ENCODE results near the gene FXYD6. TPM values are rescaled to one million over a fixed set of nuclear protein-coding genes. Genes with fewer than 3 reads are reported as not detected.
A peak's percentile ranks its signal among the peaks of the same experiment; 100 is the strongest.
"Not testable (repeated sequence)": the region's sequence is repeated elsewhere in the genome, so short reads cannot be mapped to it uniquely, and the experiment has no call there.

Gene FXYD6
- total RNA-seq, 1 donor from 2014 or later = 10.4 TPM

- DNase-seq (ENCODE audit: low spot score) (no peak), ATAC-seq (no peak)
Observed at GRCh38 chr11:117871784-117872183, 4.7 kb downstream of the FXYD6 start.

- ATAC-seq = no peak
- no peak for DNase-seq (ENCODE audit: low spot score)
Observed at GRCh38 chr11:117871160-117871559, 5.3 kb downstream of the FXYD6 start.

- ATAC-seq (no peak), DNase-seq (ENCODE audit: low spot score) (no peak)
Observed at GRCh38 chr11:117870103-117870952, 6.1 kb downstream of the FXYD6 start.

GRCh38 chr11:117869604-117870003 lies 6.9 kb downstream of the FXYD6 start:
- ATAC-seq (no peak), DNase-seq (ENCODE audit: low spot score) (no peak)

- DNase-seq (ENCODE audit: low spot score) = no peak
- no peak for ATAC-seq
Observed at GRCh38 chr11:117868815-117869561, 7.5 kb downstream of the FXYD6 start.

- DNase-seq (ENCODE audit: low spot score) (no peak), ATAC-seq (no peak)
Observed at GRCh38 chr11:117868088-117868487, 8.4 kb downstream of the FXYD6 start.

- ATAC-seq = no peak
- no peak for DNase-seq (ENCODE audit: low spot score)
Observed at GRCh38 chr11:117866526-117866925, 9.9 kb downstream of the FXYD6 start.

GRCh38 chr11:117865546-117865945 lies 10.9 kb downstream of the FXYD6 start:
- DNase-seq (ENCODE audit: low spot score) = not testable (repeated sequence)

GRCh38 chr11:117863383-117863782 lies 13.1 kb downstream of the FXYD6 start:
- DNase-seq (ENCODE audit: low spot score) (no peak), ATAC-seq (no peak)

More at GRCh38 chr11:117865546-117865945, 10.9 kb downstream of the FXYD6 start:
- ATAC-seq = not testable (repeated sequence)

GRCh38 chr11:117862753-117863152 lies 13.7 kb downstream of the FXYD6 start:
- ATAC-seq (no peak), DNase-seq (ENCODE audit: low spot score) (no peak)

- DNase-seq (ENCODE audit: low spot score) (no peak), ATAC-seq (peak; percentile 19)
Observed at GRCh38 chr11:117862019-117862725, 14.3 kb downstream of the FXYD6 start.

- ATAC-seq (peak; percentile 68), DNase-seq (ENCODE audit: low spot score) (no peak)
Observed at GRCh38 chr11:117861151-117862018, 15.1 kb downstream of the FXYD6 start.

GRCh38 chr11:117860139-117860538 lies 16.3 kb downstream of the FXYD6 start:
- no peak for DNase-seq (ENCODE audit: low spot score)
- ATAC-seq = no peak

- no peak for DNase-seq (ENCODE audit: low spot score)
- ATAC-seq = no peak
Observed at GRCh38 chr11:117859488-117860112, 16.9 kb downstream of the FXYD6 start.

- ATAC-seq (no peak), DNase-seq (ENCODE audit: low spot score) (no peak)
Observed at GRCh38 chr11:117859061-117859460, 17.4 kb downstream of the FXYD6 start.

- DNase-seq (ENCODE audit: low spot score) (no peak), ATAC-seq (no peak)
Observed at GRCh38 chr11:117857734-117858414, 18.6 kb downstream of the FXYD6 start.

GRCh38 chr11:117855912-117856651 lies 20.4 kb downstream of the FXYD6 start:
- ATAC-seq (no peak), DNase-seq (ENCODE audit: low spot score) (no peak)

- DNase-seq (ENCODE audit: low spot score) = peak; percentile 35
- ATAC-seq = no peak
Observed at GRCh38 chr11:117855186-117855845, 21.1 kb downstream of the FXYD6 start.

All from left lobe of liver (tissue), 2 donors.